ENCODE measurements around the gene SOHLH1. TPM values are rescaled to one million over a fixed set of nuclear protein-coding genes. Genes with fewer than 3 reads are reported as not detected.
A peak's percentile ranks its signal among the peaks of the same experiment; 100 is the strongest.

SOHLH1 gene
- total RNA-seq, 1 donor from 2014 or later = not detected

DNA sequence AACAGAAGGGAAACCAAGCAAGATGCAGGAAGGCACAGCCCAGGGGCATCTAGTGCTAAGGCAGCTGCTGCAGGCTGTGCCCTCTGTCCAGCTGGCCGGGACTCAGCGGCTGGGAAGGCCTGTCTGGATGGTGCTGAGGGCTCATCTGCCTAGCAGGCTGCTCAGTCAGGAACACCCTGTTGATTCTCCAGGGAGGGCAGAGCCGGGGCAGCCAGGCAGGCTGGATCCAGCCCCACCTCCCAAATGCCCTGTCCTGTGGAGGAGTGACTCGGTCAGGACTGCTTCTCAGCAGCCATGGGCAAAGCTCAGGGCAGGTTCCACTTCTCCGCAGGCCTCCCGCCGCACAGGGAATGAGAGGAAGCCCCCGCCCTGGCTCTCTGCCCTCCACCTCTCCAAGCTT, 44.0 kb downstream of the SOHLH1 start:
- peaks cover 2% of the 10 kb centered on the region for H3F3A ChIP-seq (ENCODE audit: low read depth)
- H4K20me1 ChIP-seq (ENCODE audit: low read depth) = no peaks in the 10 kb centered on the region
- no peak for TF ChIP-seq EZH2phosphoT487 (IDR thresholded peaks at IDR 0.05)
- TF ChIP-seq, protein P1, sequence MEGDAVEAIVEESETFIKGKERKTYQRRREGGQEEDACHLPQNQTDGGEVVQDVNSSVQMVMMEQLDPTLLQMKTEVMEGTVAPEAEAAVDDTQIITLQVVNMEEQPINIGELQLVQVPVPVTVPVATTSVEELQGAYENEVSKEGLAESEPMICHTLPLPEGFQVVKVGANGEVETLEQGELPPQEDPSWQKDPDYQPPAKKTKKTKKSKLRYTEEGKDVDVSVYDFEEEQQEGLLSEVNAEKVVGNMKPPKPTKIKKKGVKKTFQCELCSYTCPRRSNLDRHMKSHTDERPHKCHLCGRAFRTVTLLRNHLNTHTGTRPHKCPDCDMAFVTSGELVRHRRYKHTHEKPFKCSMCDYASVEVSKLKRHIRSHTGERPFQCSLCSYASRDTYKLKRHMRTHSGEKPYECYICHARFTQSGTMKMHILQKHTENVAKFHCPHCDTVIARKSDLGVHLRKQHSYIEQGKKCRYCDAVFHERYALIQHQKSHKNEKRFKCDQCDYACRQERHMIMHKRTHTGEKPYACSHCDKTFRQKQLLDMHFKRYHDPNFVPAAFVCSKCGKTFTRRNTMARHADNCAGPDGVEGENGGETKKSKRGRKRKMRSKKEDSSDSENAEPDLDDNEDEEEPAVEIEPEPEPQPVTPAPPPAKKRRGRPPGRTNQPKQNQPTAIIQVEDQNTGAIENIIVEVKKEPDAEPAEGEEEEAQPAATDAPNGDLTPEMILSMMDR (IDR thresholded peaks at IDR 0.05) = no peak
- no peak for TF ChIP-seq EZH2 (IDR thresholded peaks at IDR 0.05)
- H3K27me3 Mint-ChIP-seq (ENCODE audit: insufficient read depth, low read depth) = peaks cover 14% of the 10 kb centered on the region
- no peaks in the 10 kb centered on the region for H3K4me1 Mint-ChIP-seq
- peaks cover 4% of the 10 kb centered on the region for H3K9me3 ChIP-seq (ENCODE audit: low read depth)
- DNase-seq (ENCODE audit: low spot score) = no peak
- H3K4me3 Mint-ChIP-seq = no peak overlapping the region
- no peaks in the 10 kb centered on the region for H3K27me3 ChIP-seq
- no peak overlapping the region for H2AFZ ChIP-seq (replicated peaks)
- no peaks in the 10 kb centered on the region for H3K4me1 ChIP-seq
- H3K4me2 ChIP-seq = no peak overlapping the region
- H3K9ac ChIP-seq = no peak overlapping the region
- no peak overlapping the region for H3K27ac Mint-ChIP-seq
- H3K9me3 Mint-ChIP-seq = peaks cover 25% of the 10 kb centered on the region
- H3K36me3 Mint-ChIP-seq = no peaks in the 10 kb centered on the region
- no peak overlapping the region for H3K4me3 ChIP-seq
- no peak overlapping the region for H3K27ac ChIP-seq
- no peaks in the 10 kb centered on the region for H3K79me2 ChIP-seq (ENCODE audit: low read depth)
- no peaks in the 10 kb centered on the region for H3K36me3 ChIP-seq

DNA sequence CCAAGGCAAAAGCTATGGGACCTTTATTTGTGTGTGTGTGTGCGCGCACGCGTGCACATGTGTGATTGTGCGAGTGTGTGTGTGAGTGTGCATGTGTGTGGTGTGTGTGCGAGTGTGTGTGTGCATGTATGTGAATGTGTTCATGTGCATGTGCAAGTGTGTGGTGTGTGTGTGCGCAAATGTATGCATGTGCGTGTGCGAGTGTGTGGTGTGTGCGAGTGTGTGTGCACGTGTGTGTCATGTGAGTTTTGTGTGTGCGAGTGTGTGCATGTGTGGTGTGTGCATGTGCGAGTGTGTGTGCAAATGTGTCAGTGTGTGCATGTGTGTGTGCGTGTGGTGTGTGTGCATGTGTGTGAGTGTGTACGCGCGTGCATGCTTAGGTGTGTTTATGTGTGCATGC, 48.9 kb downstream of the SOHLH1 start:
- DNase-seq (ENCODE audit: low spot score) = no peak

DNA sequence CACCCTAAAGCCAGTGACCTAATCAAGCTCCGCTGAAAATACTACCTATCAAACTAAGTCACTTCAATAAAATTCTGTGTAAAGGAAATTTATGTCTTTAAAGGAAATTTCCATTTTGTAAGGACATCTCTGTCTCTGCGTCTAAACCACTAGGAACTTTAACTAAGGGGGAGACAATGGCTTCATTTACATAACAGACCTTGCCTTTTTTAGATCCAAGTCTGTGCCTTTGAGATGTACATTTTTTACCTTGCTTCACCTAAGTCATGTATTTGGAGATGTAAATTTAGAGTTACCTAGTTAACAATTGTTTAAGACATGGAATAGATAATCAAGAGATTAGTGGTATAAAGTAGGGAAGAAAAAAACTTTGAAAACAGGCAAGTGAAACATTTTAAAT, 49.8 kb downstream of the SOHLH1 start:
- Histone ChIP-seq H3K9ac (no peak overlapping the region), H3K9me3 (ENCODE audit: low read depth) (peaks cover 4% of the 10 kb centered on the region), H3F3A (ENCODE audit: low read depth) (peaks cover 37% of the 10 kb centered on the region), H3K4me1 (peaks cover 42% of the 10 kb centered on the region), H4K20me1 (ENCODE audit: low read depth) (no peaks in the 10 kb centered on the region), H3K27ac (no peak overlapping the region), H3K4me2 (no peak overlapping the region), H2AFZ (replicated peaks) (no peak overlapping the region), H3K36me3 (no peaks in the 10 kb centered on the region), H3K27me3 (no peaks in the 10 kb centered on the region), H3K79me2 (ENCODE audit: low read depth) (peaks cover 7% of the 10 kb centered on the region), H3K4me3 (no peak overlapping the region)
- no peaks in the 10 kb centered on the region for H3K36me3 Mint-ChIP-seq
- peaks cover 65% of the 10 kb centered on the region for H3K9me3 Mint-ChIP-seq
- no peak overlapping the region for H3K4me3 Mint-ChIP-seq
- H3K4me1 Mint-ChIP-seq = no peaks in the 10 kb centered on the region
- TF ChIP-seq EZH2phosphoT487 (IDR thresholded peaks at IDR 0.05) (no peak), EZH2 (IDR thresholded peaks at IDR 0.05) (no peak)
- TF ChIP-seq, protein P1 (IDR thresholded peaks at IDR 0.05) = no peak
- peaks cover 13% of the 10 kb centered on the region for H3K27me3 Mint-ChIP-seq (ENCODE audit: insufficient read depth, low read depth)
- no peak overlapping the region for H3K27ac Mint-ChIP-seq
- no peak for DNase-seq (ENCODE audit: low spot score)

More for the DNA sequence above, 48.9 kb downstream of the SOHLH1 start:
- H3K36me3 ChIP-seq = no peaks in the 10 kb centered on the region
- Mint-ChIP-seq H3K27ac (no peak overlapping the region), H3K36me3 (no peaks in the 10 kb centered on the region), H3K4me3 (peak overlapping the region; percentile 6), H3K27me3 (ENCODE audit: insufficient read depth, low read depth) (peaks cover 10% of the 10 kb centered on the region), H3K9me3 (peaks cover 56% of the 10 kb centered on the region), H3K4me1 (no peaks in the 10 kb centered on the region)
- peaks cover 4% of the 10 kb centered on the region for H3K9me3 ChIP-seq (ENCODE audit: low read depth)
- no peak overlapping the region for H3K9ac ChIP-seq
- no peaks in the 10 kb centered on the region for H3K27me3 ChIP-seq
- peaks cover 34% of the 10 kb centered on the region for H3K4me1 ChIP-seq
- no peak overlapping the region for H2AFZ ChIP-seq (replicated peaks)
- TF ChIP-seq EZH2 (IDR thresholded peaks at IDR 0.05) = no peak
- TF ChIP-seq EZH2phosphoT487 (IDR thresholded peaks at IDR 0.05) = no peak
- TF ChIP-seq, protein P1 (IDR thresholded peaks at IDR 0.05) = no peak
- H3K4me3 ChIP-seq = no peak overlapping the region
- no peak overlapping the region for H3K4me2 ChIP-seq
- H3K27ac ChIP-seq = no peak overlapping the region
- H3K79me2 ChIP-seq (ENCODE audit: low read depth) = peaks cover 4% of the 10 kb centered on the region
- H3F3A ChIP-seq (ENCODE audit: low read depth) = peaks cover 36% of the 10 kb centered on the region
- H4K20me1 ChIP-seq (ENCODE audit: low read depth) = no peaks in the 10 kb centered on the region
